Measurements from ENCODE around the gene MSRB3.

GRCh38 chr12:65511912-65512311, 233.4 kb downstream of the MSRB3 start:
- TF ChIP-seq CTCF (IDR thresholded peaks at IDR 0.05; ENCODE audit: poor library complexity) (no peak), EZH2 (IDR thresholded peaks at IDR 0.05; ENCODE audit: borderline replicate concordance) (no peak), EZH2phosphoT487 (IDR thresholded peaks at IDR 0.05; ENCODE audit: low read depth, severe bottlenecking, unreplicated experiment) (no peak)

Measured in hepatocyte (in vitro differentiated cells).